Astrocyte (in vitro differentiated cells and primary cell): ENCODE measurements around the gene SCUBE1.

ENCODE experiments used
- EZH2 ChIP-seq: IDR thresholded peaks from 2 replicates; pipeline ENCODE4 v1.6.1; 2012; ENCODE audit warnings: mild to moderate bottlenecking, low read length, inconsistent platforms; ENCODE audit not compliant: insufficient read depth
- TF ChIP-seq, protein P1 (sequence below): IDR thresholded peaks from 2 replicates; pipeline ENCODE4 v1.5.1; 2011; ENCODE audit warnings: low read depth, mild to moderate bottlenecking, inconsistent platforms, low read length, moderate library complexity; ENCODE audit not compliant: insufficient read depth

DNA sequence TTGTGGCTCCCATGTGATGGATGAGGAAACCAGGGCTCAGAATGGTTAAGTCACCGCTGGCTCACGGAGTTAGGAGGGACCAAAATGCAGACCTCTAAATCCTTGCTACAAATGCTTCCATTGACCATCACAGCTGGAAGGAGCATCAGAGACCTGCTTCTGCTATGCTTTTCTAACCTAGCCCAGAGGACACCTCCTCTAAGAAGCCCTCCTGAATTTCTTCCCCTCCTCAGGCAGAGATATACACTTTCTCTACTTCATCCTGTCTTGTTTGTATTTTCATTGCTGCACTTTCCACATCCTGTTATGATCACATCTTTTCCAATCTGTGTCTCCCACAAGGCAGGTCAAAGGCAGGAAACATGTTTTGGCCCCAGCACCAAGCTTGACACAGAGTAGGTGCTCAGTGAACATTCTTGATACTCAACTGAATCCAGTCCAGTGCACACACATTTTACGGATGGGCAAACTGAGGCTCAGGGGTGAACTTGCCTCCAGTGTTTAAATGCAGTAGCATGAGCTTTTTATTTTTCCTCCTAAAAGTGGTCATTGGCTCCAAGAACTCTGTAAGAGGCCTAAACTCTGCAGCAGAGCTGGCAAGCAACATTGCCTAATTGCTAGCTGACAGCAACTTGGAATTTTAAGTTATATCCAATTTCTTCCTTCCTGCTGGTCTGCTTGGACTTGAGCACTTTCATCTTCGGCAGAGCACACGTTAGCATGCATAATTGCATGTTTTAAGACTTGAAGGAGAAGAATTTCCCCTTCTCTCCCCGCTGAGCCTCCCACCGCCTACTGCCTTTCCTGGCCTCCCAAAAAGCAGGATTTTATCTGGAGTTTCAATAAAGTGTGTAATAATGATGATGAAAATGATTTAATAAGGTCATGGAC, 12.7 kb downstream of the SCUBE1 start:
- TF ChIP-seq, protein P1, sequence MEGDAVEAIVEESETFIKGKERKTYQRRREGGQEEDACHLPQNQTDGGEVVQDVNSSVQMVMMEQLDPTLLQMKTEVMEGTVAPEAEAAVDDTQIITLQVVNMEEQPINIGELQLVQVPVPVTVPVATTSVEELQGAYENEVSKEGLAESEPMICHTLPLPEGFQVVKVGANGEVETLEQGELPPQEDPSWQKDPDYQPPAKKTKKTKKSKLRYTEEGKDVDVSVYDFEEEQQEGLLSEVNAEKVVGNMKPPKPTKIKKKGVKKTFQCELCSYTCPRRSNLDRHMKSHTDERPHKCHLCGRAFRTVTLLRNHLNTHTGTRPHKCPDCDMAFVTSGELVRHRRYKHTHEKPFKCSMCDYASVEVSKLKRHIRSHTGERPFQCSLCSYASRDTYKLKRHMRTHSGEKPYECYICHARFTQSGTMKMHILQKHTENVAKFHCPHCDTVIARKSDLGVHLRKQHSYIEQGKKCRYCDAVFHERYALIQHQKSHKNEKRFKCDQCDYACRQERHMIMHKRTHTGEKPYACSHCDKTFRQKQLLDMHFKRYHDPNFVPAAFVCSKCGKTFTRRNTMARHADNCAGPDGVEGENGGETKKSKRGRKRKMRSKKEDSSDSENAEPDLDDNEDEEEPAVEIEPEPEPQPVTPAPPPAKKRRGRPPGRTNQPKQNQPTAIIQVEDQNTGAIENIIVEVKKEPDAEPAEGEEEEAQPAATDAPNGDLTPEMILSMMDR = no peak
- no peak for TF ChIP-seq EZH2
